Thyroid gland (tissue), 4 donors: ENCODE data around the gene OSBPL1A. TPM values are rescaled to one million over a fixed set of nuclear protein-coding genes. Genes with fewer than 3 reads are reported as not detected.

Experiments used
- DNase-seq, 2 donors: peaks; one replicate each; pipeline ENCODE4 v3.0.0-alpha.2; 2019
- H3K27ac ChIP-seq, 3 donors: fragments of 200-600 bp; sonication (generic); 1 replicate in 2 of 3; 2 replicates in 1 of 3; pipeline ENCODE4 v1.5.1; 2016 to 2019; ENCODE audit warnings: mild to moderate bottlenecking in 1 of 3, moderate library complexity in 1 of 3
- H3K27me3 ChIP-seq: fragments of 200-600 bp; sonication (generic); one replicate; pipeline ENCODE4 v1.5.1; 2019
- H3K36me3 ChIP-seq, 2 donors: fragments of 200-600 bp; sonication (generic); one replicate each; pipeline ENCODE4 v1.5.1; 2016 to 2019
- H3K4me1 ChIP-seq, 2 donors: fragments of 200-600 bp; sonication (generic); one replicate each; pipeline ENCODE4 v1.5.1; 2017 to 2019
- H3K4me3 ChIP-seq, 3 donors: fragments of 200-600 bp; sonication (generic); replicated peaks in 1 of 3; 1 replicate in 2 of 3; 2 replicates in 1 of 3; pipeline ENCODE4 v1.5.1; 2016; ENCODE audit warnings: mild to moderate bottlenecking in 1 of 3
- H3K9me3 ChIP-seq: fragments of 200-600 bp; sonication (generic); one replicate; pipeline ENCODE4 v1.5.1; 2017
- CTCF ChIP-seq, 6 experiments: fragments of 200-600 bp in 3 of 6; fragments of 450-650 bp in 3 of 6; sonication (generic) in 3 of 6; IDR thresholded peaks; one replicate each; pipeline ENCODE4 v1.5.1; 2016 to 2019; ENCODE audit warnings: antibody characterized with exemption in 6 of 6, mild to moderate bottlenecking in 2 of 6, inconsistent platforms in 1 of 6, moderate library complexity in 1 of 6
- POLR2A ChIP-seq, 2 donors: fragments of 450-650 bp; IDR thresholded peaks; one replicate each; pipeline ENCODE4 v1.6.1; 2017; ENCODE audit warnings: antibody characterized with exemption in 2 of 2, mild to moderate bottlenecking in 2 of 2, moderate library complexity in 1 of 2
- WGBS, 2 donors: methylation state at CpG; one replicate each; pipeline ENCODE4 v1.1.5; 2017; 5-methylcytosine and 5-hydroxymethylcytosine counted together
- intact Hi-C: fragments of 100-400 bp; cut with DNase I; formaldehyde crosslinking; loops from one replicate; pipeline ENCODE4 v1.15.1; 2023
- total RNA-seq, 4 donors: library from RNA; depleted of rRNA; stranded (reverse); fragments of >200 nt; gene quantifications; one replicate each; pipeline ENCODE4 v1.2.3, GENCODE V29; 2016

Gene OSBPL1A
- total RNA-seq, 4 donors from 2014 or later = 47.0 to 57.4 (median 48.2) TPM

- intact Hi-C loops = loop anchor here (10.0 kb wide), 1 partner anchor 71 kb away; no protein-coding TSS in a partner anchor
- 28 to 34% methylated on average over 11 of the region's 11 CpGs for WGBS, 2 donors
Observed at GRCh38 chr18:24426073-24426397, 28.4 kb upstream of the OSBPL1A start.

GRCh38 chr18:24421831-24422230 lies 24.2 kb upstream of the OSBPL1A start:
- Histone ChIP-seq H3K4me1 (no peaks in the 10 kb centered on the region), H3K27ac (no peak overlapping the region), H3K9me3 (no peaks in the 10 kb centered on the region), H3K27me3 (peaks cover 3% of the 10 kb centered on the region), H3K36me3 (no peaks in the 10 kb centered on the region), H3K4me3 (no peak overlapping the region)
- intact Hi-C loops = loop anchor here (10.0 kb wide), 1 partner anchor 67 kb away; no protein-coding TSS in a partner anchor
- DNase-seq = no peak
- TF ChIP-seq CTCF (IDR thresholded peaks at IDR 0.05) (no peak), POLR2A (IDR thresholded peaks at IDR 0.05) (no peak)
- 79% methylated on average over 1 of the region's 1 CpG for WGBS, 2 donors

More at GRCh38 chr18:24426073-24426397, 28.4 kb upstream of the OSBPL1A start:
- Histone ChIP-seq H3K4me3 (peak overlapping the region; percentile 59 to 90 (median 76)), H3K4me1 (peaks cover 8 to 11% of the 10 kb centered on the region in 2 donors), H3K27me3 (no peaks in the 10 kb centered on the region), H3K36me3 (no peaks in the 10 kb centered on the region), H3K9me3 (no peaks in the 10 kb centered on the region), H3K27ac (peak overlapping the region; percentile 41 to 84 (median 73))
- TF ChIP-seq POLR2A (IDR thresholded peaks at IDR 0.05) (no peak), CTCF (IDR thresholded peaks at IDR 0.05) (no peak)
- no peak for DNase-seq

GRCh38 chr18:24420551-24420950 lies 22.9 kb upstream of the OSBPL1A start:
- no peak for TF ChIP-seq POLR2A (IDR thresholded peaks at IDR 0.05)
- TF ChIP-seq CTCF (IDR thresholded peaks at IDR 0.05) = no peak
- 64 to 80% methylated on average over 4 of the region's 4 CpGs for WGBS, 2 donors
- DNase-seq = no peak
- no peak overlapping the region for H3K27ac ChIP-seq
- H3K4me3 ChIP-seq = no peak overlapping the region
- H3K9me3 ChIP-seq = no peaks in the 10 kb centered on the region
- intact Hi-C loops = loop anchor here (10.0 kb wide), 1 partner anchor 66 kb away; no protein-coding TSS in a partner anchor
- peaks cover 3% of the 10 kb centered on the region for H3K27me3 ChIP-seq
- no peaks in the 10 kb centered on the region for H3K36me3 ChIP-seq
- H3K4me1 ChIP-seq = no peaks in the 10 kb centered on the region

GRCh38 chr18:24417480-24417879 lies 19.9 kb upstream of the OSBPL1A start:
- DNase-seq = no peak
- no peak for TF ChIP-seq CTCF (IDR thresholded peaks at IDR 0.05)
- H3K4me3 ChIP-seq = no peak overlapping the region
- H3K9me3 ChIP-seq = no peaks in the 10 kb centered on the region
- no peaks in the 10 kb centered on the region for H3K36me3 ChIP-seq
- intact Hi-C loops = no loop called here
- peaks cover 3% of the 10 kb centered on the region for H3K27me3 ChIP-seq
- WGBS, 2 donors = 51 to 65% methylated on average over 3 of the region's 3 CpGs
- H3K4me1 ChIP-seq = peaks cover 0 to 3% of the 10 kb centered on the region in 2 donors
- H3K27ac ChIP-seq = no peak overlapping the region

GRCh38 chr18:24414349-24415003 lies 16.9 kb upstream of the OSBPL1A start:
- TF ChIP-seq POLR2A (IDR thresholded peaks at IDR 0.05) (no peak), CTCF (IDR thresholded peaks at IDR 0.05) (no peak)
- intact Hi-C loops = no loop called here

More at GRCh38 chr18:24414349-24415003, 16.9 kb upstream of the OSBPL1A start:
- Histone ChIP-seq H3K27me3 (no peaks in the 10 kb centered on the region), H3K27ac (no peak overlapping the region), H3K9me3 (no peaks in the 10 kb centered on the region), H3K4me1 (peaks cover 0 to 3% of the 10 kb centered on the region in 2 donors), H3K4me3 (no peak overlapping the region), H3K36me3 (no peaks in the 10 kb centered on the region)
- 66 to 71% methylated on average over 3 of the region's 3 CpGs for WGBS, 2 donors
- DNase-seq = no peak
